DND-41 (cell line): ENCODE data around the gene SPNS1.

Experiments
- EZH2 ChIP-seq: IDR thresholded peaks from 3 replicates; pipeline ENCODE4 v1.6.1; 2012; ENCODE audit warnings: borderline replicate concordance, low read depth, mild to moderate bottlenecking, moderate library complexity, low read length, inconsistent platforms; ENCODE audit not compliant: severe bottlenecking
- TF ChIP-seq, protein P1 (sequence below): IDR thresholded peaks from 2 replicates; pipeline ENCODE4 v1.5.1; 2012; ENCODE audit warnings: borderline replicate concordance, low read length, moderate library complexity, mild to moderate bottlenecking; ENCODE audit not compliant: poor library complexity, severe bottlenecking; ENCODE audit errors: extremely low read depth

DNA sequence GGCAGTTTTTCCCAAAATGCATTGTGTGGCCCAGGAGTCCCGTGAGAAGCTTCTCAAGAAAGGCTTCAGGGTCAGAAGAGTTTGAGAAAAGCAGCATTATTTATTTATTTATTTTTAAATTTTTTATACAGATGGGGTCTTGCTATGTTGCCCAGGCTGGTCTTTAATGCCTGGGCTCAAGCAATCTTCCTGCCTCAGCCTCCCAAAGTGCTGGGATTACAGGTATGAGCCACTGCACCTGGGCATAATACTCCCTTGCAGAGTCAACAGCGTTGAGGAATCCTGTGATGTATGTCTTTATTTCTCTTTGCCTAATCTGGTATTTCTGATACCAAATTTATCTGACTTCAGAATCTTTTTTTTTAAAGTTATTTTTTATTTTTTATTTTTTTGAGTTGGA lies 25.4 kb downstream of the SPNS1 start:
- TF ChIP-seq, protein P1, sequence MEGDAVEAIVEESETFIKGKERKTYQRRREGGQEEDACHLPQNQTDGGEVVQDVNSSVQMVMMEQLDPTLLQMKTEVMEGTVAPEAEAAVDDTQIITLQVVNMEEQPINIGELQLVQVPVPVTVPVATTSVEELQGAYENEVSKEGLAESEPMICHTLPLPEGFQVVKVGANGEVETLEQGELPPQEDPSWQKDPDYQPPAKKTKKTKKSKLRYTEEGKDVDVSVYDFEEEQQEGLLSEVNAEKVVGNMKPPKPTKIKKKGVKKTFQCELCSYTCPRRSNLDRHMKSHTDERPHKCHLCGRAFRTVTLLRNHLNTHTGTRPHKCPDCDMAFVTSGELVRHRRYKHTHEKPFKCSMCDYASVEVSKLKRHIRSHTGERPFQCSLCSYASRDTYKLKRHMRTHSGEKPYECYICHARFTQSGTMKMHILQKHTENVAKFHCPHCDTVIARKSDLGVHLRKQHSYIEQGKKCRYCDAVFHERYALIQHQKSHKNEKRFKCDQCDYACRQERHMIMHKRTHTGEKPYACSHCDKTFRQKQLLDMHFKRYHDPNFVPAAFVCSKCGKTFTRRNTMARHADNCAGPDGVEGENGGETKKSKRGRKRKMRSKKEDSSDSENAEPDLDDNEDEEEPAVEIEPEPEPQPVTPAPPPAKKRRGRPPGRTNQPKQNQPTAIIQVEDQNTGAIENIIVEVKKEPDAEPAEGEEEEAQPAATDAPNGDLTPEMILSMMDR: no peak
- no peak for TF ChIP-seq EZH2
